GM19043 (cell line): Measurements from ENCODE around the gene FBXL17.

Experiments used
- ATAC-seq: cut with Tn5 transposase; IDR thresholded peaks from one replicate; pipeline ENCODE4 v1.9.1; 2021; ENCODE audit warnings: low read depth; ENCODE audit not compliant: unreplicated experiment

The FBXL17 gene

DNA sequence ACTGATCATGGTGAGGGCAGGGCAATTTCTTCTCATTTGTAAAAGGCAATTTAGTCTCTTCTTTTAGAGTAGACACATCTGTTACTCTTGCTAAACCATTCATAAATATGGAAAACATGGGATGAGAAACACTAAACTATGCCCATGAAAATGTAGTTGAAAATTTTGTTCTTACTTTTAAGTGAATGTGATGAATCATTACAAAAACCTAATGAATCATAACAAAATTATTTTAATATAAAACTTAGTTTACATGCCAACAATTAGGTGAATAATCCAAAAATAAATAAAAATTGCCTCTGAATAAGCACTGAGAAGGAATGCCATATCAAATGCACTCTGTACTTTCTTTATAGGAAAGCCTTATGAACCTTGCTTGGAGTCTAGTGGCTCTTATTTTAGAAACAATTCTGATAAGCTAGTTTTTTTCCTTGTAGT lies 413.5 kb downstream of the FBXL17 start:
- ATAC-seq: no peak

DNA sequence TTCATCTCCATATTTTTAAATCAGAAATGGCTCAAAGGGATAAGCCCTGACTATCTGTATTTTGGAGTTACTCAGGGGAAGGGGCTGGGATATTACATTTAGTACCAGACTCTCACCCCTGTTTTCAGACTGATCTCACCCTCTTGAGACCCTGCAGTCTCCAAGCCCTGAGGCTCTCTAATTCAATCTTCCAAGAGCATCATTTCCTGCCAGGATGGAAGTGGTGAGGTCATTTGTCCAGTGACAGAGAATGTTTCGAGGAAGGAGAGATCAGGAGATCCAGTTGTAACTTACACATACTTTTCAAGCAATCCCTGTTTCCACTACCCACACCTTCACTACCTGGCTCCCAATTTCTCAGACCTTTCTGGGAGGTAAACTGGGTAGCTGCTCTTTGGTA lies 415.7 kb downstream of the FBXL17 start:
- no peak for ATAC-seq

DNA sequence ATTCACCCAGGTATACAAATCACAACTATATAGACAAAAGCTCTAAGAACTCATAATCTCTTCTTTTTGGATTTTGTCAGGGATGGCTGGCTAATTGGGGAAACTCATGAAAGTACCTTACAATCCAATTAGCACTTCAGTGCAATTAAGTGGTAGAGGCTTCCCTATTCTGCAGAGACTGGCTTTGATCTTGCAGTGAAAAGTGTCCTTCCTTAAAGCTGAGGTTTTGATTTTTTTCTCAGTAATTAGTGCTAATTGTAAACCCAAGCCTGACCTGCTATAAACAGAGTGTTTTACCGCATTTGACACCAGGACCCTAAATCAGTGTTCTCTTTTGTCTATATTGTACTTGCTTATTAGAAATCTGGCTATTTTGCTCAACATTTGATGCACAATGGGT lies 417.2 kb downstream of the FBXL17 start:
- no peak for ATAC-seq

DNA sequence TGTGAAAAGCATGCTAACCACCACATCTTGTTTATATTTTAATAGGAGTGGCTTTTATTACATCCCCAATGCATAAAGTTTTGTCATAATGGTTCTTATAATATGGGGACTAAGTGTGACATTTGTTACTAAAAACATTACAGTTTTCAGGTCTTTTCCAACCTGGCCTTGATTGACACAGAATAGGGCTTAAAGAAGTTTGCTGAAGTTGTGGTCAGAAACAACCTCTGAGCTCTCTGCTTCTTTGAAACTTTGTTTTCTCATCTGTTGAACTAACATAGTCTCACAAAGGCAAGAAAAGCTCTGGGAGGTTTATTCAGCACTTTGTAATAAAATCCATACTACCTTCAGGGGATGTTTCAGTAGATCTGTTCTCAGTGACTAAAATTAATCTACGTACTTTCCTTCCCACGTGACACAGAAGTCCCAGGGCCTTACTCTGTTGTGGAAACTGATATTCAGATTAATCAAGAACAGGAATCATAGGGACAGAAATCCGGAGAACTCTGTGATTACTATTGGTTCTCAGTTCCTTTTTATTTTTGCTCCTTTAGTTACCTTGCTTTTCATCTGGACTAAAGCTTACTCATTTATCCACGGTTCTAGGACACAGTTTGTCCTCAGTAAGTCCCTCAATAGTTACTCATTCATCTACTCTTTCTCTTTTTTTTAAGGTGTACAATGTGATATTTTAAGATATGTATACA lies 422.2 kb downstream of the FBXL17 start:
- ATAC-seq: no peak

DNA sequence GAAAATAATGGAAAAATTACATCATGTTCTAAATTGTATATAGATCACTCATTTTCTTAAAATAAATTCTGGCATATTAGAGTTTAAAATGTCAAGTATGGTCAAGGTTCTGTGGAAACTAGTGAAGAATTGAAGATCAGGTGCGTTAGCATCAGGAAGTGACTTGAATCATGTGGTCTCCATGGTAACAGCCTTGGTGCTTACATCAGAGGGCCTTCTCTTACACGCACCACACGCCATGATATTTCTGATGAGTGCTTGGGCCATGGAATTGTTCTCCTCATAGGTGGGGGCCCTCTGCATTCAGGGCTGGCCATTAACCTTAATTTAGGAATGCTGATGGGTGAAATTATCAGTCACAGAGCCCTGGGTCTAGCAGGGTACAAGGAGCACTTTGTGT lies 423.0 kb downstream of the FBXL17 start:
- no peak for ATAC-seq

DNA sequence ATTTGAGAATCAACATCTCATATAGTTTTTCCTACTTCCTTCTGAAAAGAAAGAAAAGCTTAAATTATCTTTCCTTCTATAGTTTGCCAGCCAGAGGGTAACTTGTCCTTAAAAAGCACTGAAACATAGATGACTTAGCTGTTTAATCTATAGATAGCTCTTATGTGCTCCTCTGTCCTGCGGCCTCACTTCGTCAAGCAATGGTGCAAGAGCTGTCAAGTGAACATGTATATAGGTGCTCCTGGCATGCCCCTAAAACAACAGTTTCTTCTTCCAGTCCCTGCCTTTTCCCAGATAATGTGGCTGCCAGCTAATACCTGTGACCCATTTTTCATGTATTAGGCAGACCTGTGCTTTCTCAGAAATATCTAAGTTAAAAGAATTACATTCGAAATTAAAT lies 423.5 kb downstream of the FBXL17 start:
- no peak for ATAC-seq

DNA sequence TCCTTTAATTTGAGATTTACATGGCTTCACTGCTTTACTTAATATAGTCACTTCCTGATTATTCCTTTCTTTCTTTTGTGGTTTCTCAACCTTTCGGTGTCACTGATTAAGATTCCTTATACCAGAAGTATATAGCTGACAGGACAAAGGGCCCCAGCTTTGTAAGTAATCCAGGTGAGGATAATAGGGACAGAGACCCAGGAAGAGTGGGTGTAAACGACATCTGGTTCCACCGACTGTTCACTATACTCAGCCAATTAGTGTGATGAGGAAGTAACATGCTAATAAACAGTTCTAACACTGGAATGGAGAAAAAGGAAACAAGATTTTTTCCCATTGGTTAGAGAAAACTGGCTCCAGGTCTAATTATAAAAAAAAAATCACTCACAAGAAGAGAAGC lies 424.8 kb downstream of the FBXL17 start:
- no peak for ATAC-seq

DNA sequence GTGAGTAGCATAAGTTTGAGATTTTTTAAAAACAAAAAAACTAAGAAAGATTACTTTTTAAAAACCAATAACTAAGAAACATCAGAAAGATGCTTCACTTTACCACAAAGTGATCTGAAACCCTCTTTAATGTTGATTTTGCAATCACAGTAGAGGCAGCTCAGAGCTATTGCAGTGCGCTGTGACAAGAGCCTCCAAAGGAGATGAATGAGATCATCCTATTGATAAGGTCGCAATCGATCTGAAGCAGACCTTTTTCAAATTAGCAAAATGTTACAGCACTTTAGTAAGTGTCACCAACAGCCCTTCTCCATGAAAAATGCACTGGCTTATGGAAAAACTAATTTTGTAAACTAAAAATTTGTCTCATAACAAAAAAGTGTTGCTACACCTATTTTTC lies 426.6 kb downstream of the FBXL17 start:
- ATAC-seq: no peak

DNA sequence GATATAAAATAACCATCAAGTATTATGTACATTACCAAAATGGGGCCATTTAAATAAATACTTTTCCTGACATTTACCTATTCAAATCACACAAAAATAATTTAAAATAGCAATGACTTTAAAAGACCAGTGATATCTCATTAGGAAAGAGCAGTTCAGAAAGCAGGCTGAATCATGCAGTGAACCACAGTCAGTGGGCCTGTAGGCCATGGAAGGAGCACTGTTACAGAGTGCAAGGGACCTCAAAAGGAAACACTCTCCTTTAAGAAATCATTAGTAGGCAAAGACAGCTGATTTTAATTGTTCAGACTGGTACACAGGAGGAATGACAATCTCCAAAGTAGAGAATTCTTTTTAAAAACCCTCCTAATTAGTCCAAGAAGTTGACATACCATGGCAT lies 427.6 kb downstream of the FBXL17 start:
- no peak for ATAC-seq

DNA sequence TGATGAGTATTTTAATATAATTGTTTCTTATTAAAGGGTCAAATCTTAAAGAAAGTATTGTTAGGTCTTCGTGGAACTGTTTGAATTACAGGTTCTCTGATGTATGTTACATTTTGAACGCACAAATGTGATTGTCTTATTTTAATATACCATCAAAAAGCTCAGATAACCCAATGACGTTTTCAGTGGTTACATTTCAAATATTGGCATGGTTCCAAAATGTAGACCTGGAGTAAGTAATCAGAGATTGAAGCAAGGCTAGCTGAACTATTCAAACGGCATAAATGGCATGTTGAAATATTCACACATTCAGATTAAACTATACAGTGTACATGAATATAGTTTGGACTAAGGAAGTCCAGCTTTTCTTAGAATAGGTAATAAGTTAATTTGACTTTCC lies 429.4 kb downstream of the FBXL17 start:
- no peak for ATAC-seq

DNA sequence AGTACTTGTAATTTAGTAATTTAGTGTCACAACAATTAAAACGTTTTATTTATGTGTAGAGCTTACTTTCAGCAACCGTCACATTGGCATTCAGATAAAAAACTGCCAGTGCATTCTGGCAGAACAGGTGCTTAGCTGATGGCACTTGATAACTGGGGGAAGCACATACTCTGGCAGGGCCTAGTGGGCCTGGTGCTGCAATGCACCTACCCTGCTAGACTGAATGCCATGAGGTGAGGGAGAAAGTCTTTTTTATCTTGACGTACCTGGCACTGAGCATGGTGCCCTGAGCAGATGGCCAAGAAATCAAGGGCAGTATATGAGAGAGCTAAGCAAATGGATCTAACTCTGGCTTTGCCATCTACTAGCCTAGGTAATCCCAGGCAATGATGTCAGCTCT lies 430.6 kb downstream of the FBXL17 start:
- no peak for ATAC-seq

DNA sequence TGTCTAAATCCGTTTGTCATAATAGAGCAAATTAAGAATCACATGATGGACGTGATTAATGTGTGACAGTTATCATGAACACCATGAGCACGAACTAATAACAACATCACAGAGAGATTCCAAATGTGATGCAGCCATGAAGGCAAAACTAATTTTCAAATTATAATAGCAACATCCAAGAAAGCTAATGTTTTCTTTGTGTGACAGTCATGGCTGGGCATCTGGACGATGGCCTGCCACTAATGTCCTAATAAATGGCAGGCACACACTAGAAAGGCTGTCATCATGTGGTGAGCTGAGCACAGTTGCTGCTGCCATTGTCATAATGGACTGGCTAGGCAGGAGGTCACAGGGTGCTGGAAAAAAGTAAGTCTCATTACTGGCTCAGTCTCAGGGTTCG lies 431.1 kb downstream of the FBXL17 start:
- no peak for ATAC-seq

DNA sequence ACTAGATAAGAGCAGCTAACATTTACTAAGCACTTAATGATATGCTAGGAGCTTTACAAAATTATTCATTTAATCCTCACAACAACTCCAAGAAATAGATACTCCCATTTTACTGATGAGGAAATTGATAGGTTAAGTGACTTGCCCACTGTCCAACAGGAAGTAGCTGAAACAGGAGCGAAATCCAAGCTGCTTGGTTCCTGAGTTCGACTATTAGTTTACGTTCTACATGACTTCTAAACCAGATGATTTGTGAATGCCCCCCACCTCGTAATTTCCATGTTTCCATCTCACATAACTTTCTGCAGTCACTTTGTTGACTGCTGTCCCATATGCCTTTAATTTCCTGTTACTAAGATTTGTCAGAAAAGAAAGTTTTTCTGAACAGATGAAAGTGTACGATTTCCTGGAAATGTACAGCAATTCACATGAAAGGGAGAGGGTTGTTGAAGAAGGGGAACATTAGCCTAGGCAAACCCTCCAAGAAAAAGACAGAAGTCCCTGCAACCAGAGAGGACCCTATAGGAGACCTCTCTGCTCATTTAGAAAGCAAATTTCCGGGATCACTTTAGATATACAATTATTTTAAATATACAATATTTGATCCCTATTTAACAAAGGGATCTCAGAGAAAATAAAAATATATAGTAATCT lies 432.1 kb downstream of the FBXL17 start:
- no peak for ATAC-seq

DNA sequence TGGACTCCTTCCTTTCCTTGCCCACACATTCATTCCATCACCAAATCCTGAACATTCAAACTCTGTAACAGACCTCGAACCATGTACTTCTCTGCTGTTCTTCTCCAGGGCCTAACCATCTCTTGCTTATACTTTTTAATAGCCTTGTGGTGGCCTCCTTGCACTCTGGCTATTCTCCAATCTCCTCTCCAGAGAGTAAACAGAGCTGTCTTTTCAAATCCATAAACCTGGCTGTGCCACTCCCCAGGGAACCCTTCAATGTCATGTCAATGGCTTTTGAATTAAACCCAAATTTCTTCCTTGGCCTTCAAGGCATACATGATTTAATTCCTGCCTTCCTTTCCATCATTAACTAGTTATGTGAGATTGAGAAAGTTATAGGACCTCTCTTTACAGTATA lies 433.5 kb downstream of the FBXL17 start:
- no peak for ATAC-seq

DNA sequence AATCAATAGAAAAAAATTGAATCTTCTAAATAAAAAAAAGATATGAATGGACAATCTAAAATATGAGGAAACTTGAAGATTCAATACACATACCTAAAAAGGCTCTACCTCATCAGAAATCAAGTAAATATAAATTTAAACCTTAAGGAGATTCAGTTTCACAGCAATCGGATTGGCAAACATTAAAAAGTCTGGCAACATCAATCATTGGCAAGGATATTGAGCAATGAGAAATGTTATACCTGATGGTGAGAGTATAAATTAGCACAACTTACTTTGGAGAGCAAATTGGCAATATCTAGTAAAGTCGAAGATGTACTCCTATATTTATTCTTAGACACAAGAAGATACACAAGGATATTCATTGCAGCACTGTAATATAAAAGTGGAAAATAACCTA lies 436.8 kb downstream of the FBXL17 start:
- ATAC-seq: no peak

DNA sequence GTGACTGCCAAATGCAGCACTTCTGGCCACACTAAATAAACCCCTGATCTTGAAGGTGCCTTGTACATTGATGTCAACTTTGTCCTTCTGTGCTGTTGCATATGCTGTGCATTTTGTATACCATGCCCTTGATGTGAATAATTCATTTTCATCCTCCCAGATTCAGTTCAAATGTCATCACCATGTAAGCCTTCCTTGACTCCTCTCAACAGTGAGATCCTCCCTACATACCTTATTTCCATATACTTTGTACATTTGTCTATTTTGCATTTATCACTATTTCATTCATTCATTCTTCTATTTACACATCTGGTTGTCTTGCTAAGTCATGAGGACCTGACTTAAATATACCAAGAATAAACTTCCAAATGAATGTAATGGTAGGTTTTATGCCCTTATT lies 438.0 kb downstream of the FBXL17 start:
- no peak for ATAC-seq

DNA sequence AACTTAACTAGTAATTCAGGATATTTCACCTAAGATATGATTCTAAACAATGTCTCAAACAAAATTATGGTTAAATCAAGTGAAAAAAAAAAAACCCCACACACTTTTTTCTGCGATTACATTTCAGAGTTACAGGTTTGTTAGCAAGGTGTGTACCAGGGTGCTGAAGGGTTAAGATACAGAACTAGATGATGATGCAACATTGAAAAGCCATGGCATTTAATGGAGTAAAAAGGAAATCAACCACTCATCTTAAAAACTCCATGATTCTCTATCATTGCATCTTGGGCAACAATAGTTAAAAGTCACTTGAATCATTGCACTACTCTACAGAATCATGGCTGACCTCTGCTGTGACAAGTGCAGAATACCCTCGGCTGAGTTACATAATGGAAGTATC lies 440.9 kb downstream of the FBXL17 start:
- ATAC-seq: no peak

DNA sequence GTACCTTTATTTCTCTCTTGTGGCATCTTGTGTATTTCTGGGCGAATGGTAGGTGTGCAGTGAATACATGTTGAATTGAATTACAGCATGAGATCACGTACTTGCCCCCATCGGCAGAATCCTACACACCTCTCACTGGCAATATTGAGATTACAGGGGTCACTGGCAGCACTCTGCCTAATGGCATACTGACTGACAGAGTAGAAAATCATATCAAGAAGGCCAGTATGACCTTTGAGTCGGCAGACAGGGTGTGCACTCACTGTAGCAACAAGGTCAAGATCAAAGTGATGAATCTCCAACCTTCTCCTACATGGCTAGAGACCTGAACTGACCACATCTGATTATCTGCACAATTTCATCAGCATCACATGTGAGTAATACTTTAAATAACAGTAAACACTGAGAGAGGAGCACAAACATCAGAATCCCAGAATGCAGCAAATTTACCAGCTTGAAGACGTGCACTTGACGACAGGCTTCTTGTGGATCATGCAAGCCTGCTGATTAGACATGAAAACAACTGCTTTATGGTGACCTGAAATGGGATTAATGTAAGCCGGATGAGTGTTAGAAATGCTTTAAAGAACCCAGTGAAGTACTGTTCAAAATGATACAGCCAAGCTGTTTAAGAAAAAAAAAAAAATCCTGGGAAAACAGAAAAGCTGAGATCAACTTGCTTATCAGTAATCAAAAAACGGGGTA lies 444.1 kb downstream of the FBXL17 start:
- no peak for ATAC-seq

DNA sequence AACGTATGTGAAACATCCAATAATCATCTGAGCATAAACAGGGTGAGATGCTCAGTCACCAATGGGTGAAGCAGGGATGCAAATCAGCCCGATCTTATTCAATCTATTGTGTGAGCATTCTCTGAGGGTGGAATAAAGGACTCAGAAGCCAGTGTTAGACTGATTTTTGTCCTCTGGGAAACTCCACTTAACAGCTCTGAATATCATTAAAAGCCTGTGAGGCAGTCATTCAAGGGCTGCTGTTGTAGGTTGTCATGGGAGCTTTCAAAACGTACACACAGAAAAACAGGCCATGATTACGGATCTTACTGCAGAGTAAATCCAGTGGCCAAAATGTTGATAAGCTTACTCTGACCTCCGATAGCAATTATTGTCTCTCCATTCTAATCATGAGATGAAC lies 444.7 kb downstream of the FBXL17 start:
- no peak for ATAC-seq

DNA sequence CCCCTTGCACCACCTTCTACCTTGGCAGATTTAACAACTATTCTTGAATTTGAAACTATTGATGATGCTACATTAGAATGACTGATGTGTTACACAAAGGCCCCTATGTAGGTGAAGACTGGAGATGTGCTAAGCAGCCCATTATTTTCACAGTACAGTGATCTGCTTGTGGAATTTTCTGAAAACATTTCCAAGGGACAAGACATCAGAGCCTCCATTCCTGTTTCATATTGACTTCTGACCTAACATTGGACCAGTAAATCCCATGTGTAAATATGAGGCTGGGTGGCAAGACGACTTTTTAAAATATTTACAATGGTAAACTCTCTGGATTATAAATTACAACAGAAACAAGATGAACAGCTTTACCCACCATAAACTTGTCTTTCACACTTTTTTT lies 445.4 kb downstream of the FBXL17 start:
- ATAC-seq: no peak

DNA sequence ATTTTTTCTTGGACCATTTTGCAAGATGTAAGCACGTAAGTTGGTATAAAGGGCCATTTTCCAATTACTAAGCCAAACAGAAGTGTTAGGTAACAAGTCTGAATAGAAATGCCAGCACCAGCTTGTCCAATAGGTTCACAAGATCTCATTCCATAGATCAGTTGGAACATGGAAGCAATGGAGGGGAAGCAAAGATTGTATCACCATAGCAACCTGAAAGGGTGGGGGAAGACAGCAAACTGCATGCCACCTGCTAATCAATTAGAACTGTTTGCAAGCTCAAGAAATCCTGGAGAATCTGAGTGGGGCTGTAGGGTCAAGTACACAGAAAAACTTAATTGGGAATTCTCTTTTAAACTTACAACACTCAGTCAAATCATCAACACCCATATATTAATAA lies 446.3 kb downstream of the FBXL17 start:
- ATAC-seq: no peak

DNA sequence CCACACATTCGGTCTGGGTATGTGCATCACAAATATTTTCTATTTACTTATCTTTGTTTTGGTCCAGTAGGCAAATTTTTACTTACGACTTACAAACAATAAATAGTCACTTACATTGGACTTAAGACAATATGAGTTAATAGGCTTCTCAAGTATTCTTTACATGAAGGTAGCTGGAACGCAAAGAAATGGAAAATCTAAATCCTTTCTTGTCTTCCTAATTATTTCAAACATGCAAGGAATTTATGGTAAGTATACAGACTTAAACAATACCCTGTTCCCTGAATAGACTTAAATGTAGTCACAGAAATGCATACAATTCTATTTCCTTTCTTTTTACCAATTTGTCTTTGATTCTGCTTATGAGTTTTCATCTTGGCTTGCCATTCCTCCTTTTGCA lies 448.6 kb downstream of the FBXL17 start:
- no peak for ATAC-seq
